Measurements from ENCODE around the gene SUSD5.

SUSD5 gene

GRCh38 chr3:33218446-33219174, at the start of gene SUSD5:
TSS of gene SUSD5 (minus strand) at chr3:33218810. CDS start at chr3:33218797, 13 bp downstream.
- FAIRE-seq (no peak), DNase-seq (ENCODE audit: insufficient read length, low spot score) (peak; percentile 6)
- peak; percentile 42 for TF ChIP-seq POLR2A (IDR thresholded peaks at IDR 0.05; ENCODE audit: low read depth, low read length)

GRCh38 chr3:33260104-33260503, 41.5 kb upstream of the SUSD5 start:
- DNase-seq (ENCODE audit: insufficient read length, low spot score) (no peak), FAIRE-seq (no peak)
- no peak for TF ChIP-seq POLR2A (IDR thresholded peaks at IDR 0.05; ENCODE audit: low read depth, low read length)

GRCh38 chr3:33256249-33256648, 37.6 kb upstream of the SUSD5 start:
- DNase-seq (ENCODE audit: insufficient read length, low spot score) (no peak), FAIRE-seq (no peak)
- no peak for TF ChIP-seq POLR2A (IDR thresholded peaks at IDR 0.05; ENCODE audit: low read depth, low read length)

- FAIRE-seq (no peak), DNase-seq (ENCODE audit: insufficient read length, low spot score) (no peak)
- TF ChIP-seq POLR2A (IDR thresholded peaks at IDR 0.05; ENCODE audit: low read depth, low read length) = no peak
Measured at GRCh38 chr3:33250712-33251111, 32.1 kb upstream of the SUSD5 start.

GRCh38 chr3:33246786-33247185, 28.2 kb upstream of the SUSD5 start:
- DNase-seq (ENCODE audit: insufficient read length, low spot score) (no peak), FAIRE-seq (no peak)
- TF ChIP-seq POLR2A (IDR thresholded peaks at IDR 0.05; ENCODE audit: low read depth, low read length) = no peak

GRCh38 chr3:33240261-33240660, 21.7 kb upstream of the SUSD5 start:
- FAIRE-seq (no peak), DNase-seq (ENCODE audit: insufficient read length, low spot score) (no peak)
- TF ChIP-seq POLR2A (IDR thresholded peaks at IDR 0.05; ENCODE audit: low read depth, low read length) = no peak

- FAIRE-seq = no peak
- DNase-seq (ENCODE audit: insufficient read length, low spot score) = no peak
- no peak for TF ChIP-seq POLR2A (IDR thresholded peaks at IDR 0.05; ENCODE audit: low read depth, low read length)
Measured at GRCh38 chr3:33238923-33239322, 20.3 kb upstream of the SUSD5 start.

GRCh38 chr3:33237439-33237838, 18.8 kb upstream of the SUSD5 start:
- FAIRE-seq = no peak
- TF ChIP-seq POLR2A (IDR thresholded peaks at IDR 0.05; ENCODE audit: low read depth, low read length) = no peak
- DNase-seq (ENCODE audit: insufficient read length, low spot score) = no peak

GRCh38 chr3:33236005-33236404, 17.4 kb upstream of the SUSD5 start:
- DNase-seq (ENCODE audit: insufficient read length, low spot score) = no peak
- no peak for FAIRE-seq
- no peak for TF ChIP-seq POLR2A (IDR thresholded peaks at IDR 0.05; ENCODE audit: low read depth, low read length)

- no peak for DNase-seq (ENCODE audit: insufficient read length, low spot score)
- TF ChIP-seq POLR2A (IDR thresholded peaks at IDR 0.05; ENCODE audit: low read depth, low read length) = no peak
- FAIRE-seq = no peak
Measured at GRCh38 chr3:33233884-33234283, 15.3 kb upstream of the SUSD5 start.

- TF ChIP-seq POLR2A (IDR thresholded peaks at IDR 0.05; ENCODE audit: low read depth, low read length) = no peak
- FAIRE-seq (no peak), DNase-seq (ENCODE audit: insufficient read length, low spot score) (no peak)
Measured at GRCh38 chr3:33231756-33232465, 13.3 kb upstream of the SUSD5 start.

GRCh38 chr3:33229947-33230346, 11.3 kb upstream of the SUSD5 start:
- no peak for FAIRE-seq
- no peak for TF ChIP-seq POLR2A (IDR thresholded peaks at IDR 0.05; ENCODE audit: low read depth, low read length)
- no peak for DNase-seq (ENCODE audit: insufficient read length, low spot score)

- DNase-seq (ENCODE audit: insufficient read length, low spot score) (no peak), FAIRE-seq (no peak)
- no peak for TF ChIP-seq POLR2A (IDR thresholded peaks at IDR 0.05; ENCODE audit: low read depth, low read length)
Measured at GRCh38 chr3:33229066-33229465, 10.5 kb upstream of the SUSD5 start.

- DNase-seq (ENCODE audit: insufficient read length, low spot score) = no peak
- no peak for FAIRE-seq
- no peak for TF ChIP-seq POLR2A (IDR thresholded peaks at IDR 0.05; ENCODE audit: low read depth, low read length)
Measured at GRCh38 chr3:33221241-33221640, 2.6 kb upstream of the SUSD5 start.

GRCh38 chr3:33219175-33219487, 521 bp upstream of the SUSD5 start:
- no peak for FAIRE-seq
- no peak for TF ChIP-seq POLR2A (IDR thresholded peaks at IDR 0.05; ENCODE audit: low read depth, low read length)
- DNase-seq (ENCODE audit: insufficient read length, low spot score) = no peak
